Activated T-cell treated with anti-CD3 and anti-CD28 coated beads for 24 hours (primary cell): ENCODE data around the gene LRRC25.
"Not testable (repeated sequence)": the region's sequence is repeated elsewhere in the genome, so short reads cannot be mapped to it uniquely, and the experiment has no call there.

Experiments used
- DNase-seq: peaks from one replicate; pipeline ENCODE4 v3.0.0-alpha.2; 2020; ENCODE audit warnings: low read depth

Gene LRRC25

DNA sequence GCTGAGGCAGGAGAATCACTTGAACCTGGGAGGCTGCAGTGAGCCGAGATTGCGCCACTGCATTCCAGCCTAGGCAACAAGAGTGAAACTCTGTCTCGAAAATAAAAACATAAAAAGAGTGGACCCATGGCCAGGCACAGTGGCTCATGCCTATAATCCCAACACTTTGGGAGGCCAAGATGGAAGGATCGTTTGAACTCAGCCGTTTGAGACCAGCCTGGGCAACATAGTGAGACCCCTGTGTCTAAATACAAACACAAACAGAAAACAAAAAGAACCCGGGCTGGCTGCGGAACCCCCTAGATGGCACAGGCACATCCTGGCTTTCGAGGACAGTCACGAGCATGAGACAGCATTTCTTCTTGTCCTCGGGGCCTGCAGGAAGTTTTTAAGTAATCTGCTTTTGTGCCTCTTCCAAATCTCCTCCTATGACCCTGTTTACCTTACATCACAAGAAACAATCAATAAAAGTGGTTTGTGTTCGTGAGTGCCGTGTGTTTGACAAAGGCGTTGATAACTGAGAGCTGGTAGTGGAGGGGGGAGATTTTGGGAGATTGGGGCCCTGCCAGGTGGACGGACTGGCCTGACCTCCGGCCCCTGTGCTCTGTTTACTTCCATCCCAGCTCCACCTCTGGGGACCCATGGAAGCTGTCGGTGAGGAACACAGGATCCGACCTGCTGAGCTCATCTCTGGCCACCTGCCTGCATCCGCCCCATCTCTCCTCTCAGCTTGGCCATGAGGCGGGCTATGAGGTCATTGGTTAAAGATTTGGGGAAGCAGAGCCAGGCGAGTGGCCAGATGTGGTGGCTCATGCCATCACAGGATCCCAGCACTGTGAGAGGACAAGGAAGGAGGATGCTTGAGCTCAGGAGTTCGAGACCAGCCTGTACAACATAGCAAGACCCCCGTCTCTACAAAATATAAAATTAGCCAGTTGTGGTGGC, 17.3 kb downstream of the LRRC25 start:
- DNase-seq: no peak

DNA sequence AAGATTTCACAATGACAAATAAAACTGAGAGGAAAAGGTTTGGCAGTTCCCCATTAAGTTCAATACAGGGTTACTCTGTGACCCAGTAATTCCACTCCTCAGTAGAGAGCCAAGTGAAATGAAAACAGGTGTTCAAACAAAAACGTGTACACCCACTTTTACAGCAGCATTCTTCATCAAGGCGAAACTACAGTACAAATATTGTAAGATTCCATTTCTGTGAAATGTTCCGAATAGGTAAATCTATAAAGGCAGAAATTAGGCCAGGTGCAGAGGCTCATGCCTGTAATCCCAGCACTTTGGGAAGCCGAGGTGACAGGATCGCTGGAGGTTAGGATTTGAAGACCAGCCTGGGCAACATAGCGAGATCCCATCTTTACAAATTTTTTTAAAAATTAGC, 20.4 kb downstream of the LRRC25 start:
- no peak for DNase-seq

DNA sequence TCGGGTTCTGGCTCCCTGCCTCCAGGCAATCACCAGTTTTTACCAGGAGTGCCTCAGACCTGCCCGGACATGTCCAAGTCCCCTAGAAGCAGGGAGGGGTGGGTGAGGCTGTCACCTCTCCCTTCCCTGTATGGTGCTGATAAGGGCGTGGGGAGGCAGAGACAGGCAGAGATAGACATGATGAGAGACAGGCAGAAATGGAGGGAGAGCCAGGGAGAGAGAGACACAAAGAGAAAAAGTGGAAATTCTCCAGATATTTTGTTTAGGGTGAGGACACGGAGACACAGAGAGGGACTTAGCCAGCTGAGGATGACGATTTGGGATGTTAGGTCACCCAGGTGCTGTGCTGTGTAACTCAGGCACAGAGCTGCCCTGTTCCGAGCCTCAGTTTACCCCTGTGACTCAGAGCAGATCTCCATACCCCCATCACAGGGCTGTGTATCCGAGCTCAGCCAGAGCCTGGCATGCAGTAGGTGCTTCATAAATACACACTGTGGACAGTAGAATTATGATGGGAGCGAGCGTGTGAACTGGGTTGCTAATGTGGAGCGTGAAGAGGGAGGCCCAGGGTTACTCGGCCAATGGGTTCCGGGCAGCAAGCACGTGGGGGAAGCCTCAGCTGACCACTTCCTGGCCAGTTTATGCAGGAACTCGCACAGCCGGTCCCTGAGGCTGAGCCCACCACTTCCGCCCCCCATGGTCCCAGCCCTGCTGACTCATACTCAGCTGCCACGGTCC, 23.4 kb downstream of the LRRC25 start:
- DNase-seq: peak; percentile 24

DNA sequence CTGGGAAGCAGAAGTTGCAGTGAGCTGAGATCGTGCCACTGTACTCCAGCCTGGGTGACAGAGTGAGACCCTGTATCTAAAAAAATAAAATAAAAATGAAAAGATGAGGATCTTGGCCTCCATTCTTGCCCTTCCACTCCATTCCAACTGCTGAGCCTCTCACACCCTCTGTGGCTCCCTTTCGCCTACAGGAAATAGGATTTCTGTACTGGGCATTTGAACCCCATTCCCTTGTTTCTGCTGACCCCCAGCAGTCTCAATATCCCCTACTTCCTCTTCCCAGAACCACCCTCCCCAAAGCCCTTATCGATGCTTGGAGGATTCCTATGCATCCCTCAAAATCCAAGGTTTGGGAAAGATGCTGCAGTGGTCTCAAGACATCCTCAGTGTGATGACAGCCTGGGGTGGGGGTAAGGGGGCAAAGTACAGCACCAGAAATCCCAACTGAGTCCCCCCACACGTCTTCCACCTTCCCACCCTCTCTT, 24.0 kb downstream of the LRRC25 start:
- no peak for DNase-seq

DNA sequence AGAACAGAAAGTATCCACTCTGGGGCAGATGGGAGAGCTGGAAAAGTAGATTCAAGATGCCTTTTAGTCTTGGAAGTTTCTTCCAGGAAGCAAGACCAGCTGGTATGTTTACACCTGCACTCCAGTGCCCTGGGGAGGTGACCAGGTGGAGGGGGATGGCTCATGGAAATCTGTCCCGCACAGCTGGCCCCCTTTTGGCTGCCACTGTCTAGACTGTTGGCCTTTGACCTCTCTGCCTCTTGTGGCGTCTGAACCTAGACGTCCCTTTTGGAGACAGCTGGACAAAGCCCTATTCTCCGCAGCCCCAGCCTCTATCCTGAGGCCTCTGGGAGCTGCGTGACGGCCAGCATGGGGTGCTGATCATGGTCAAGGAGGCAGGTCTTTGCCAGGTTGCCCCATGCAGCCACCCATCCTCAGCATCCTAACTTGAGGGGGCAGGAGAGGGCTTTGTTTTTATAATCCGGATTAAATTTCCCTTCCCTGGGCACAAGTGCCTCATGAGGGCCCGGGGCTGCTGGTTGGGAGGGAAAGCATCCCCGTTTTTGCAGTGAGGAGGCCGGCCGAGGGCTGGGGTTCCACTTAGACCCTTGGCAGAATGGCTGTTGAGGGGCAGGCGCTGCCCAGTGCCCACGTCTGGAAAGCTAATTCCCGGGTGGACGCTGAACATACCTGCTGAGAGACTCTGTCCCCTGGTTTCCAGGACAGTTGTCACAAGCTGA, 28.8 kb downstream of the LRRC25 start:
- no peak for DNase-seq

DNA sequence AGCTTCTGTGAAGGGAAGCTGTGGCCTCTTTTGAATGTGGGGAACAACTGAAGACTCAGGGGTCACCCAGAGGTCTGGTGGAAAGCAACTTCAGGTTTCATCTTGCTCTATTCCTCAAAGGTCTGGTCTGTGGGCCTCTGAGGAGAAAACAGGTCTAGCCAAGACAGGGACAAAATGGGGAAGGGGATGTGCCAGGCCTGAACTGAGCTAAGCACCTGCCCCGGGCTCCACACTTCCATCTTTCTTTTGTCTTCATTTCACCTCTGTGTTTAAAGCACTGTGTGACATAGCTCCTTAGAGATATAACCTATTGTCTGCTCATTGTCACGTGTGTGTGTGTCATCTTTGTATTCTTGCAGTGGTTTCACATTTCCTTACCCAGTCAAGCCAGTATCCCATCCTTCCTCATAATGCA, 31.4 kb downstream of the LRRC25 start:
- no peak for DNase-seq

DNA sequence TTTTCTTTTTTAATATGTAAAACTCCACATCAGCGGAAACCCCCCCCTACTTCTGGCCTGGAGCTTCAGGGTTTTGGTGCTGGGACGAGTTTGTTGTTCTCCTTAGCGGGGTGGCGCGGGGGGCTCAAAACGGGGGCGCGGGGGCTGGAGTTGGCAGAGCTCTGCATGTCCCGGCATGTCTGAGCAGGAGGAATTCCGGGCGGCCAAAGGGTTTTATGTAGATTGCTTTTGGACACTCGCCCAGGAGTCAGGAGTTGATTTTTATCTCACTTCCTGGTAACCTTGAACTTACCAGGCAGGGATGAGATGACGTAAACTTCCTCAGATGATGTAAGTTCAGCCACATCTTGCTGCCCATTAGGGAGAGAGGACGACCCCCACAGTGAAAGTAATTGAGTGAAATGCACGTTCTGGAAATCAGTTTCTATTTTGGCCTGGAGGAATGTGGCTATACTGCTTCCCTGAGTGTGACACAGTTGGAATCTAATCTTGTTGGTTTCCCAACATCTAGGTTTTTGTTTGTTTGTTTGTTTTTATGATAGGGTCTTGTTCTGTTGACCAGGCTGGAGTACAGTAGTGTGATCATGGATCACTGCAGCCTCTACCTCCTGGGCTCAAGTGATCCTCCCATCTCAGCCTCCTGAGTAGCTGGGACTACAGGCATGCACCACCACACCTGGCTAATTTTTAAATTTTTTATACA, 32.4 kb downstream of the LRRC25 start:
- no peak for DNase-seq

DNA sequence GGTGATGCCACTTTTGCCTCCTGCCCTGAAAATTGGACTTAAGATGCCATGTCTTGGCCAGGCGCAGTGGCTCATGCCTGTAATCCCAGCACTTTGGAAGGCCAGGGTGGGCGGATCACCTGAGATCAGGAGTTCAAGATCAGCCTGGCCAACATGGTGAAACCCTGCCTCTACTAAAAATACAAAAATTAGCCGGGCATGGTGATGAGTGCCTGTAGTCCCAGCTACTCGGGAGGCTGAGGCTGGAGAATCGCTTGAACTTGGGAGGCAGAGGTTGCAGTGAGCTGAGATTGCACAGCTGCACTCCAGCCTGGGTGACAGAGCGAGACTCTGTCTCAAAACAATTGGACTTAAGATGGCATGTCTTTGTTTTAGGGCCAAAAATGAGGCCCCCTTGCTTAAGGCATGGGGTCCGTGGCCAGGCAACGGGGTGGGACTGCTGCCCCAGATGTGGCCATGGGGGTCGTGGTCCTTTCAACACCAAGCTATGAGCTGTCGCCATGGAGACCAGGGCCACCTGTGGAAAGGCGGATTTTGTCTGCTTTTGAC, 33.1 kb downstream of the LRRC25 start:
- not testable (repeated sequence) for DNase-seq

DNA sequence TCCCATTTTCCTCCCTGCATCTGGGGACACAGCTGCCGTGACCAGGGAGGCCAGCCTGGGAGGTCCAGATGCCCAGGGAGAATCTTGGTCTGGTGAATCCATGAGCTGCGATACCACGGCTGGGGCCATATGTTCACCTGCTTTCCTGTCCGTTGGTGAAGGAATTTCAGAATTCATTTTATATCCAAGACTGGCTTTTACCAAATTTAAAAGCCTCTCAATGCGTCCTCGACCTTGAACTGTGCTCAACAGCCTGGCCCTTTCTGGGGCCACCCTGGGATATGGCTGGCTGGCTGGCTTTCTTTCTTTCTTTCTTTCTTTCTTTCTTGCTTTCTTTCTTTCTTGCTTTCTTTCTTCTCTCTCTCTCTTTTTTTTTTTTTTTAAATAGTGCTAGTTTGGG, 33.6 kb downstream of the LRRC25 start:
- DNase-seq: no peak

DNA sequence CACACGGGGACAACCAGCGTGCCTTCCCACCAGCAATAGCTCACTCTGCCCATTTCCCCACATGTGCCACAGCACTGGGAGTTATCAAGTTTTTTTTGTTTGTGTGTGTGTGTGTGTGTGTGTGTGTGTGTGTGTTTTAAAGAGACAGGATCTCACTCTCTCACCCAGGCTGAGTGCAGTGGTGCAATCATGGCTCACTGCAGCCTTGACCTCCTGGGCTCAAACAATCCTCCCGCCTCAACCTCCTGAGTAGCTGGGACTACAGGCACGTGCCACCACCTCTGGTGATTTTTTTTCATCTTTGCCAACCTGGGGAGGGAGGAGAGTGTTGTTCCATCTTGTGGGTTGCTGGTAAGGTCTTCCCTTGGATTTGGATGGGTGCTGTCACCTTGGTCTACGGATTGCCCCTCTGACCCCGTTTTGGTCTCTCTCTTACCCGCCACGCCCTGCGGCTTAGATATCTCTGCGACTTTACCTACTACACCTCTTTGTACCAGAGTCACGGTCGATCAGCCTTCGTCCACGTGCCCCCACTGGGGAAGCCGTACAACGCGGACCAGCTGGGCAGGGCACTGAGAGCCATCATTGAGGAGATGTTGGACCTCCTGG, 34.4 kb downstream of the LRRC25 start:
- no peak for DNase-seq

DNA sequence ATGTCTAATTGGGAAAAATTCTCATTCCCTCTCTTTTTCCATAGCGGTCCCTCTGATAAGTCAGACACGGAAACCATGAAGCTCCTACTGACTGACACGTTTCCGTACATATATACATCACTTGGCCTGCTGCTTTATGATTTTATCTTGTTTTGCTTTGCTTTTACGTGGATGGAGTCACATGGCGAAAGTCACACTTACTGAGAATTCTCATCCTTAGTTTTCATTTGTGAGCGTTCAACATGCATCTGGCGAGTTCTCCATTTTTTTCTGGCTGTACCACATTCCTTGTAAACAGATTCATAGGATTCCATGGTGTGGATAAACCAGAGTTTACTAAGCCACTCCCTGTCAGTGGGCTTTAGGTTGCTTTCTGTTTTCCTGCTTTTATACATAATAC, 35.8 kb downstream of the LRRC25 start:
- DNase-seq: no peak

DNA sequence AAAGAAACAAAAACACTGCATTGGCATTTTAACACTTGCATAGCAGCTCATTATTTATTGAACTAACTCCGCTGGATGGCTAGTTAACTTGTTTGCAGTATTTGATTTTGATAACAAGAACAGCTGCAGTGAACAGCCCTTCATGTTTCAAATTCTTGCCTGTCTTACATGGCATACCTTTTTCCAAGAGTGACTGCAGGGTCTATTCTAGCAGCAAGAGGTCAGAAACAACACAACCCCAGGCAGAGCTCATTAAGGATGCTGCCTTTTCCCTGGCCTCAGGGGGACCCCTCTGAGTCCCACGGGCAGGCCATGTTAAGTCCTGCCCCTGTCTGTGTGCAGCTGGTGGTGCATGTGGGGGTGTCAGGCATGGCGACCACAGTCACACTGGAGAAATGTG, 40.4 kb downstream of the LRRC25 start:
- no peak for DNase-seq

DNA sequence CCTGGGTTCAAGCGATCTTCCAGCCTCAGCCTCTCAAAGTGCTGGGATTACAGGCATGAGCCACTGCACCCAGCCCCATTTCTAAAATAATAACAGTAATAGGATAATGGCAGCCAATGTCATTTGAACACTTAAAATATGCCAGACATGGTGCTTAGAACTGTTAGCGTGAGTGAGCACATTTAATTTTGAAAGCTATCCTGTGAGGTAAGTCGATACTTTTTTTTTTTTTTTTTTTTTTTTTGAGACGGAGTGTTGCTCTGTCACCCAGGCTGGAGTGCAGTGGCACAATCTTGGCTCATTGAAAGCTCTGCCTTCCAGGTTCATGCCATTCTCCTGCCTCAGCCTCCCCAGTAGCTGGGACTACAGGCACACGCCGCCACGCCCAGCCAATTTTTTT, 42.7 kb downstream of the LRRC25 start:
- not testable (repeated sequence) for DNase-seq

DNA sequence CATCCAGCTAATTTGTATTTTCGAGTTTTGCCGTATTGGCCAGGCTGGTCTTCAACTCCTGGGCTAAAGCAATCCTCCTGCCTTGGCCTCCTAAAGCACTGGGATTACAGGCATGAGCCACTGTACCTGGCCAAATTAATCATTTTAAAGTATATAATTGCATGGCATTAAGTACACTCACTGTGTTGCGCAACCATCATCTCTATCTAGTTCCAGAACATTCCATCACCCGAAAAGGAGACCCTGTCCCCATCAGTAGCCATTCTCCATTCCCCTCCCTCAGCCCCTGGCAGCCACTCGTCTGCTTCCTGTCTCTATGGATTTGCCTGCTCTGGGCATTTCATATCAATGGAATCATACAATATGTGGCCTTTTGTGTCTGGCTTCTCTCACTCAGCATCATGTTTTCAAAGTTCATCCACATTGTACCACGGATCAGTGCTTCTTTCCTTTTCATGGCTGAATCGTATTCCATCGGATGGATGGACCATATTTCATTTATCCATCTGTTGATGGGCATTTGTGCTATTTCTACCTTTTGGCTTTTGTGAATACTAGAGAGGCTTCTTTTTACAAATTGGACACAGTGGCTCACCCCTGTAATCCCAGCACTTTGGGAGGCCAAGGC, 43.9 kb downstream of the LRRC25 start:
- no peak for DNase-seq

DNA sequence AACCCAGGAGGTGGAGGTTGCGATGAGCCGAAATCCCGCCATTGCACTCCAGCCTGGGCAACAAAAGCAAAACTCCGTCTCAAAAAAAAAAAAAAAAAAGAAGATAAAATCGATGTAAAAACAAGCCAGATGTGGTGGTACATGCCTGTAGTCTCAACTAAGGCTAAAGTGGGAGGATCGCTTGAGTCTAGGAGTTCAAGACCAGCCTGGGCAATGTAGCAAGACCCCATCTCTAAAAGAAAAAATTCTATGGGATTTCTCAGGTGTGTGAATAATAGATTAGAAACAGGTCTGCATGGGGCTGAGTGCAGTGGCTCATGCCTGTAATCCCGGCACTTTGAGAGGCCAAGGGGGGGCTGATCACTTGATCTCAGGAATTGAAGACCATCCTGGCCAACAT, 45.9 kb downstream of the LRRC25 start:
- no peak for DNase-seq

DNA sequence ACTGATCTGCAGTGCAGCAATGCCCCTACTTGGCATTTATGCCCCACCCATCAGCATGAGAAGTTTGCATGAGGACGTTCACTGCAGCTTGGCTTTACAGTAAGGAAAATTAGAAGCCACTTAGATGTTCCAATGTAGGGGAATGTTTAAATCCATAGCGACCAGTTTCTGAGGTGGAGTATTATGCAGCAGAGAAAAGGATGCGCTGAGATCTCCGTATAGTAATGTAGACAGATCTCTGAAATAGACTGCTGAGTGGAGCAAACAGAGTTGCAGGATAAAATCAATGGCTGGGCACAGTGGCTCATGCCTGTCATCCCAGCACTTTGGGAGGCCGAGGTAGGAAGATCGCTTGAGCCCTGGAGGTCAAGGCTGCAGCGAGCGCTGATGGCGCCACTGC, 46.9 kb downstream of the LRRC25 start:
- DNase-seq: no peak

DNA sequence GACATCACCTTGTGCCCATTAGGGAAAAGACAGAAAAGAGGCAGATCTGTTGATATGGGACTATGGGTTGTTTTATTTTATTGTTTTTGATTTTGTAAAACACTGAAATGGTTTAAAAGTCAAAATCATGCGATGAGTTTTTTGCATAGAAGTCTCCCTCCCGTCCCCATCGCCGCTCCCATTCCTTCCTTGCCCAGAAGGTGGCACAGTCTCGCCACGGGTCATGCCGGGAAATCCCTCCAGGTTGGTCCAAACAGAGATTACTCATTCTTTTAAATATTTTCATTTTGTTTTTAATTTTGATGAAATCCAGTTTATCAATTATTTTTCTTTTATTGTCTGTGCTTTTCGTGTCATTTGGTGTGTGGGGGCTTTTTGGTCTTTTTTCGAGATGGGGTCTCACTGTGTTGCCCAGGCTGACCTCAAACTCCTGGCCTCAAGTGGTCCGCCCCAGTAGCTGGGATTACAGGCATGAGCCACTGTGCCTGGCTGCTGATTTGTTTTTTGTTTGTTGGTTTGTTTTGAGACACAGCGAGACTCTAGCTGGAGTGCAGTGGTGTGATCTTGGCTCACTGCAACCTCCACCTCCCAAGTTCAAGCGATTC, 47.8 kb downstream of the LRRC25 start:
- no peak for DNase-seq

DNA sequence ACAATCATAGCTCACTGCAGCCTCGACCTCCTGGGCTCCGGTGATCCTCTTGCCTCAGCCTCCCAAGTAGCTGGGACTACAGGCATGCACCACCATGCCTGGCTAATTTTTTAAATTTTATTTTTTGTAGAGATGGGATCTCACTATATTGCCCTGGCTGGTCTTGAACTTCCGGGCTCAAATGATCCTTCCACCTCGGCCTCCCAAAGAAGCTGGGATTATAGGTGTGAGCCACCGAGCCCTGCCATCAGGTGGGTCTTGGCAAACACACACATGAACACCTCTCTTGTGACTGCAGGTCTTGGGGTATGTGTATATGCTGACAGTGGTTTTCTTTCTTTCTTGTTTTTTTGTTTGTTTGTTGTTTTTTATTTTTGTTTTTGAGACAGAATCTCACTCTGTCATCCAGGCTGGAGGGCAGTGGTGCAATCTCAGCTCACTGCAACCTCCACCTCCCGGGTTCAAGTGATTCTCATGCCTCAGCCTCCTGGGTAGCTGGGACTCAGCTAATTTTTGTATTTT, 48.5 kb downstream of the LRRC25 start:
- DNase-seq: not testable (repeated sequence)

DNA sequence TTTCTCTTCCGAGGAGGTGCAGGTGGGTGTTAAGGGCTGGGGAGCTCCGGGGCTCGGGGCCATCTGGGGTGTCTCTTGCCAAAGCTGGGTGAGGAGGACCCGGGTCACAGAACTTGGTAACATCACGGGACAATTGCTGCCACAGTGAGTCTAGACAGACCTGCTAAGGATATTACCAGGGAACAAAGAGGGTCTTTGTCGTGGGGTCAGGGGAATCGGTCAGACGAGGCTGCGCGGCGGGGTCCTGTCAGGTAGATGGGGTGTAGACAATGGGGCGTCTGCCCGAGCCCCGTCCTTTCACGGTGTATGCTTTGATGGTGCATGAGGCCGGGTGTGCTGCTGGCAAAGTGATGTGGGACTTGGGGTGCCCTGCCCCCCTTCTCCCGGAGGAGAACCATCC, 49.3 kb downstream of the LRRC25 start:
- no peak for DNase-seq

DNA sequence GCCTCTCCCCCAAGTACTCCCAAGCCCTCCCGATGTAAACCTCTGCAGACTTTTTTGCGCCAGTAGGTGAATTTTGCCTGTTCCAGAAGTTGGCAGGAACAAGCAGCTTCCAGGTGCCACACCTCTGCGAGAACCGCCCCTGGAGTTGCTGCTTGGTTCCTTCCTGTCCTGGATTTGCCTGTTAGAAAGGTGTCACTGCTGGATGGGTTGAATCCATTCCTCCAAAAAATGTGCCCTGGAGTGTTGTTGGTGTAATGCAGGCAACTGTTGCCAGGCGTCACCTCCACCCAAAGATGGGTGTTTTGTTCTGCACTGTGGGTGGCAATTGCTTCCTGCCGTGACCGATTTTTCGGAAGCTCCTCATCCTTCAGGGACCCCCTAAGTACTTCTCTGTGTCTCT, 51.3 kb downstream of the LRRC25 start:
- DNase-seq: no peak
